ENCODE data around the gene MICAL2. TPM values are rescaled to one million over a fixed set of nuclear protein-coding genes. Genes with fewer than 3 reads are reported as not detected.

The MICAL2 gene
- total RNA-seq, 1 experiment from 2014 or later, result 37.4 TPM

DNA sequence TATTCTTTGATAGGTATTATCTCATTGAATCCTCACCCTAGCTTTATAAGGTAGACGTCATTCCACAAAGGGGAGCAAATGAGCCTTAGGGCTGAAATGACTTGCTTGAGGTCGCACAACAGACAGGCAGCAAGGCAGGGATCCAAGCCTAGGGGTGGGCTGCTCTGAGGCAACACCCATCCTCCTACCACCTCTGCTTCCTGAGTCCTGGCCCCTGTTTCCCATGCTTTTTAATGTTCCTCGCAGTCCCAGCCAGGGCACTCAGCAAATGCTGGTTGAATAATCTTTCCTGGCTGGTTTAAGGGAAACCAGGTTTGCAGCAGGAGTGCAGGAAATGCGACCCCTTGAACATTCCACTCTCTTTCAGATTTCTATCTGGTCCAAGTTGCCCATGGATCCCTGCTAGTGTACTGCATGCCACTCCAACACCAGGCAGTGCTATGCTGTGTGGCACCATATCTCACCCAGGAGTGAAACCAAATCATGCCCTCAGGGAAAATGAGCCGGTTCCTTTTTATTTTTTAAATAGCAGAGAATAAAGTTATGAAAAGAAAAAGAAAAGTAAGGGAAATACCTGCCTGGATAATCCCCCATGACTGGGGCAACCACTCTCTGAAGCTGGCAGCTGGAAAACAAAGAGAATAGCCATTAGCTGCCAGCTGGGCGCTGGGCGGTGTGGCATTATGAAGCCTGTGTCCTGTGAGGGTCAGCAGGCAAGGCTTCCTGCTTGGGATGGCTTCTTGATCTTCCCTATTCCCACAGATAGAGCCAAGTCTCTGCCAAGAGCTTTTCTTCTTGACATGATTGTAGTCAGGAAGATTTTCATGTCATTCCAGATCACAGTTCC is 21.8 kb downstream of the MICAL2 start:
- ATAC-seq, result no peak
- Histone ChIP-seq H3K79me2 (ENCODE audit: insufficient read depth, low read length) (no peaks in the 10 kb centered on the region; the same call in 1 of the 2 replicates), H3K36me3 (ENCODE audit: control insufficient read depth in 1 of 2, insufficient read depth in 2 of 2, low read length in 2 of 2) (no peaks in the 10 kb centered on the region), H4K20me1 (ENCODE audit: insufficient read depth) (no peaks in the 10 kb centered on the region), H3K4me3 (replicated peaks in 1 of 2; ENCODE audit: low read depth in 1 of 2, low read length in 2 of 2) (no peak overlapping the region), H2AFZ (ENCODE audit: low read depth, low read length, poor library complexity, severe bottlenecking) (no peak overlapping the region), H3K4me1 (ENCODE audit: control insufficient read depth in 1 of 2, insufficient read depth in 2 of 2, low read length in 2 of 2) (peaks cover 1 to 22% of the 10 kb centered on the region in 2 experiments), H3K9me2 (ENCODE audit: insufficient read depth) (no peaks in the 10 kb centered on the region), H3K27ac (ENCODE audit: low read depth, low read length) (no peak overlapping the region), H3K27me3 (ENCODE audit: insufficient read depth, low read length) (no peaks in the 10 kb centered on the region), H3K9me3 (ENCODE audit: control insufficient read depth in 1 of 2, insufficient read depth in 1 of 2, low read depth in 1 of 2, low read length in 2 of 2) (no peaks in the 10 kb centered on the region), H3K4me2 (ENCODE audit: low read length) (no peak overlapping the region), H3K9ac (ENCODE audit: low read length) (no peak overlapping the region)
- intact Hi-C loops (cut with micrococcal nuclease), result no loop called here
- DNase-seq (ENCODE audit: low read depth, low spot score), result no peak
- no TSS peak for BruUV-seq (replicated peaks)
- ChIA-PET POLR2A (interaction anchor here (0.7 kb wide), 1 partner anchor 41 kb away, joined by 3 read pairs; no protein-coding TSS in a partner anchor), CTCF (no interaction called here), RAD21 (ENCODE audit: low non-redundant PET in 1 of 2, low total read pairs in 2 of 2, uncharacterized antibody in 2 of 2, unreplicated experiment in 2 of 2) (no interaction called here)
- TF ChIP-seq ELF1 (IDR thresholded peaks at IDR 0.05; ENCODE audit: borderline replicate concordance, low read depth) (no peak), CBX3 (IDR thresholded peaks at IDR 0.05; ENCODE audit: low read depth) (no peak), RAD21 (IDR thresholded peaks at IDR 0.05; ENCODE audit: low read depth) (no peak), SRF (IDR thresholded peaks at IDR 0.05; ENCODE audit: low read depth) (no peak), POLR2A (IDR thresholded peaks at IDR 0.05; ENCODE audit: borderline replicate concordance, extremely low read depth, insufficient read depth, insufficient read length) (no peak), CTCF (IDR thresholded peaks at IDR 0.05 in 2 of 3, conservative IDR thresholded peaks at IDR 0.05 in 1 of 3; ENCODE audit: borderline replicate concordance in 1 of 3, insufficient read depth in 1 of 3, low read depth in 2 of 3, low read length in 2 of 3) (no peak), JUND (IDR thresholded peaks at IDR 0.05) (no peak), SIN3A (IDR thresholded peaks at IDR 0.05; ENCODE audit: low read depth) (no peak), EZH2 (IDR thresholded peaks at IDR 0.05) (no peak), EZH2phosphoT487 (IDR thresholded peaks at IDR 0.05; ENCODE audit: borderline replicate concordance) (no peak), POLR2AphosphoS5 (IDR thresholded peaks at IDR 0.05; ENCODE audit: low read depth, low read length) (no peak), YY1 (IDR thresholded peaks at IDR 0.05; ENCODE audit: extremely low read depth, insufficient replicate concordance, low read depth, low read length) (no peak), SP1 (IDR thresholded peaks at IDR 0.05; ENCODE audit: low read depth) (no peak), TCF7L2 (IDR thresholded peaks at IDR 0.05; ENCODE audit: borderline replicate concordance, extremely low read depth, insufficient read depth, insufficient read length) (no peak), FOSL1 (IDR thresholded peaks at IDR 0.05; ENCODE audit: low read depth) (no peak)
- TF ChIP-seq, protein P1, sequence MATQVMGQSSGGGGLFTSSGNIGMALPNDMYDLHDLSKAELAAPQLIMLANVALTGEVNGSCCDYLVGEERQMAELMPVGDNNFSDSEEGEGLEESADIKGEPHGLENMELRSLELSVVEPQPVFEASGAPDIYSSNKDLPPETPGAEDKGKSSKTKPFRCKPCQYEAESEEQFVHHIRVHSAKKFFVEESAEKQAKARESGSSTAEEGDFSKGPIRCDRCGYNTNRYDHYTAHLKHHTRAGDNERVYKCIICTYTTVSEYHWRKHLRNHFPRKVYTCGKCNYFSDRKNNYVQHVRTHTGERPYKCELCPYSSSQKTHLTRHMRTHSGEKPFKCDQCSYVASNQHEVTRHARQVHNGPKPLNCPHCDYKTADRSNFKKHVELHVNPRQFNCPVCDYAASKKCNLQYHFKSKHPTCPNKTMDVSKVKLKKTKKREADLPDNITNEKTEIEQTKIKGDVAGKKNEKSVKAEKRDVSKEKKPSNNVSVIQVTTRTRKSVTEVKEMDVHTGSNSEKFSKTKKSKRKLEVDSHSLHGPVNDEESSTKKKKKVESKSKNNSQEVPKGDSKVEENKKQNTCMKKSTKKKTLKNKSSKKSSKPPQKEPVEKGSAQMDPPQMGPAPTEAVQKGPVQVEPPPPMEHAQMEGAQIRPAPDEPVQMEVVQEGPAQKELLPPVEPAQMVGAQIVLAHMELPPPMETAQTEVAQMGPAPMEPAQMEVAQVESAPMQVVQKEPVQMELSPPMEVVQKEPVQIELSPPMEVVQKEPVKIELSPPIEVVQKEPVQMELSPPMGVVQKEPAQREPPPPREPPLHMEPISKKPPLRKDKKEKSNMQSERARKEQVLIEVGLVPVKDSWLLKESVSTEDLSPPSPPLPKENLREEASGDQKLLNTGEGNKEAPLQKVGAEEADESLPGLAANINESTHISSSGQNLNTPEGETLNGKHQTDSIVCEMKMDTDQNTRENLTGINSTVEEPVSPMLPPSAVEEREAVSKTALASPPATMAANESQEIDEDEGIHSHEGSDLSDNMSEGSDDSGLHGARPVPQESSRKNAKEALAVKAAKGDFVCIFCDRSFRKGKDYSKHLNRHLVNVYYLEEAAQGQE (IDR thresholded peaks at IDR 0.05; ENCODE audit: low read depth), result no peak
- TF ChIP-seq, protein P2, sequence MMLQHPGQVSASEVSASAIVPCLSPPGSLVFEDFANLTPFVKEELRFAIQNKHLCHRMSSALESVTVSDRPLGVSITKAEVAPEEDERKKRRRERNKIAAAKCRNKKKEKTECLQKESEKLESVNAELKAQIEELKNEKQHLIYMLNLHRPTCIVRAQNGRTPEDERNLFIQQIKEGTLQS (IDR thresholded peaks at IDR 0.05), result no peak
- TF ChIP-seq, protein P3, sequence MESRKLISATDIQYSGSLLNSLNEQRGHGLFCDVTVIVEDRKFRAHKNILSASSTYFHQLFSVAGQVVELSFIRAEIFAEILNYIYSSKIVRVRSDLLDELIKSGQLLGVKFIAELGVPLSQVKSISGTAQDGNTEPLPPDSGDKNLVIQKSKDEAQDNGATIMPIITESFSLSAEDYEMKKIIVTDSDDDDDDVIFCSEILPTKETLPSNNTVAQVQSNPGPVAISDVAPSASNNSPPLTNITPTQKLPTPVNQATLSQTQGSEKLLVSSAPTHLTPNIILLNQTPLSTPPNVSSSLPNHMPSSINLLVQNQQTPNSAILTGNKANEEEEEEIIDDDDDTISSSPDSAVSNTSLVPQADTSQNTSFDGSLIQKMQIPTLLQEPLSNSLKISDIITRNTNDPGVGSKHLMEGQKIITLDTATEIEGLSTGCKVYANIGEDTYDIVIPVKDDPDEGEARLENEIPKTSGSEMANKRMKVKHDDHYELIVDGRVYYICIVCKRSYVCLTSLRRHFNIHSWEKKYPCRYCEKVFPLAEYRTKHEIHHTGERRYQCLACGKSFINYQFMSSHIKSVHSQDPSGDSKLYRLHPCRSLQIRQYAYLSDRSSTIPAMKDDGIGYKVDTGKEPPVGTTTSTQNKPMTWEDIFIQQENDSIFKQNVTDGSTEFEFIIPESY (IDR thresholded peaks at IDR 0.05; ENCODE audit: extremely low read depth, insufficient replicate concordance, low read length), result no peak
- TF ChIP-seq, protein P4, sequence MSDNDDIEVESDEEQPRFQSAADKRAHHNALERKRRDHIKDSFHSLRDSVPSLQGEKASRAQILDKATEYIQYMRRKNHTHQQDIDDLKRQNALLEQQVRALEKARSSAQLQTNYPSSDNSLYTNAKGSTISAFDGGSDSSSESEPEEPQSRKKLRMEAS (IDR thresholded peaks at IDR 0.05), result no peak

Measured in HCT116 (cell line).